GM12878 (cell line): Measurements from ENCODE around the gene MVK. TPM values are rescaled to one million over a fixed set of nuclear protein-coding genes. Genes with fewer than 3 reads are reported as not detected.

ENCODE experiments used
- ATAC-seq: fragments of 200-7000 bp; cut with Tn5 transposase; 3 replicates; pipeline ENCODE4 v1.9.1; 2020; ENCODE audit warnings: mild to moderate bottlenecking, moderate library complexity
- BruUV-seq: library from RNA; stranded (reverse); fragments of 400-500 nt; replicated peaks from 2 replicates; lab custom pipeline; 2021; lab: Mats Ljungman, UMichigan
- CTCF ChIA-PET: fragments of 300-600 bp; sonication (Branson Sonifier 250); formaldehyde crosslinking; extraction: SDS; loops from one replicate; lab custom pipeline; 2021; ENCODE audit warnings: inconsistent platforms; lab: Yijun Ruan, JAX
- POLR2A ChIA-PET: fragments of 350-600 bp; formaldehyde crosslinking; extraction: SDS; loops from one replicate; lab custom pipeline; 2021; ENCODE audit warnings: inconsistent platforms; lab: Charles Lee
- RAD21 ChIA-PET: fragments of 300-600 bp; sonication (Branson Sonifier 250); formaldehyde crosslinking; loops from one replicate; lab custom pipeline; 2023; ENCODE audit warnings: antibody characterized with exemption; ENCODE audit not compliant: unreplicated experiment; lab: Charles Lee
- SMC1A ChIA-PET: fragments of 300-600 bp; sonication (Branson Sonifier 250); formaldehyde crosslinking; loops from one replicate; lab custom pipeline; 2023; ENCODE audit not compliant: unreplicated experiment, uncharacterized antibody; lab: Charles Lee
- DNase-seq: peaks from one replicate; pipeline ENCODE4 v3.0.0-alpha.2; 2011; ENCODE audit warnings: low read depth, low spot score
- FAIRE-seq: peaks from 3 replicates; lab custom pipeline; 2011; peaks lifted over from hg19 to GRCh38; lab: Jason Lieb, UNC
- H2AFZ ChIP-seq: 2 replicates; pipeline ENCODE4 v1.6.0; 2011; ENCODE audit warnings: low read depth, low read length, control low read depth; ENCODE audit not compliant: control insufficient read depth
- H3K27ac ChIP-seq: 2 replicates; pipeline ENCODE4 v1.5.1; 2011; ENCODE audit warnings: control low read depth; ENCODE audit not compliant: control insufficient read depth, insufficient read depth
- H3K27me3 ChIP-seq, 2 experiments: replicated peaks in 1 of 2; 2 replicates each; pipeline versions ENCODE4 v1.6.0 to v1.6.1; 2011; ENCODE audit warnings: low read length in 1 of 2; ENCODE audit not compliant: control insufficient read depth in 2 of 2, insufficient read depth in 2 of 2
- H3K36me3 ChIP-seq, 2 experiments: 2 replicates each; pipeline ENCODE4 v1.5.1; 2011; ENCODE audit warnings: low read length in 1 of 2; ENCODE audit not compliant: control insufficient read depth in 2 of 2, insufficient read depth in 2 of 2
- H3K4me1 ChIP-seq: 2 replicates; pipeline ENCODE4 v1.6.1; 2011; ENCODE audit warnings: mild to moderate bottlenecking, low read length, moderate library complexity, mixed read lengths; ENCODE audit not compliant: control insufficient read depth, insufficient read depth
- H3K4me2 ChIP-seq: 2 replicates; pipeline ENCODE4 v1.6.0; 2011; ENCODE audit warnings: control low read depth; ENCODE audit not compliant: control insufficient read depth, insufficient read depth
- H3K4me3 ChIP-seq: fragments of 200-600 bp; sonication (generic); 2 replicates; pipeline ENCODE4 v1.5.1; 2016
- H3K79me2 ChIP-seq: 2 replicates; pipeline ENCODE4 v1.6.0; 2011; ENCODE audit warnings: low read length; ENCODE audit not compliant: control insufficient read depth, insufficient read depth
- H3K9ac ChIP-seq: 2 replicates; pipeline ENCODE4 v1.8.0; 2011; ENCODE audit warnings: low read length, control low read depth, mixed read lengths; ENCODE audit not compliant: control insufficient read depth, insufficient read depth
- H3K9me3 ChIP-seq: replicated peaks from 3 replicates; pipeline ENCODE4 v1.5.1; 2011; ENCODE audit warnings: mild to moderate bottlenecking, low read length; ENCODE audit not compliant: control insufficient read depth, insufficient read depth
- H4K20me1 ChIP-seq: 2 replicates; pipeline ENCODE4 v1.6.0; 2011; ENCODE audit not compliant: control insufficient read depth, insufficient read depth
- EGR1 ChIP-seq, 2 experiments: IDR thresholded peaks; 1 replicate in 1 of 2; 2 replicates in 1 of 2; pipeline ENCODE4 v1.6.1; 2011 to 2012; ENCODE audit warnings: low read depth in 2 of 2, low read length in 2 of 2, borderline replicate concordance in 1 of 2, mild to moderate bottlenecking in 1 of 2, moderate library complexity in 1 of 2
- EZH2 ChIP-seq: IDR thresholded peaks from 2 replicates; pipeline ENCODE4 v1.6.1; 2012; ENCODE audit warnings: low read depth, mild to moderate bottlenecking, control low read depth, inconsistent platforms, low read length, borderline replicate concordance; ENCODE audit not compliant: control insufficient read depth
- HDGF ChIP-seq: fragments of 450-650 bp; IDR thresholded peaks from 2 replicates; pipeline ENCODE4 v1.6.1; 2016; ENCODE audit warnings: antibody characterized with exemption
- IRF4 ChIP-seq: IDR thresholded peaks from 2 replicates; pipeline ENCODE4 v1.6.1; 2011; ENCODE audit warnings: low read depth, low read length
- MYC ChIP-seq: IDR thresholded peaks from 2 replicates; pipeline ENCODE4 v1.6.1; 2011; ENCODE audit warnings: mild to moderate bottlenecking, low read length, moderate library complexity, inconsistent platforms; ENCODE audit not compliant: insufficient read depth, insufficient replicate concordance, insufficient read length, severe bottlenecking
- RBBP5 ChIP-seq: fragments of 200-600 bp; sonication (generic); conservative IDR thresholded peaks from 2 replicates; pipeline ENCODE4 v1.6.1; 2016
- RELA ChIP-seq: fragments of 450-650 bp; IDR thresholded peaks from 2 replicates; pipeline ENCODE4 v1.8.0; 2014; ENCODE audit warnings: borderline replicate concordance; ENCODE audit not compliant: partially characterized antibody
- SMC3 ChIP-seq: IDR thresholded peaks from 2 replicates; pipeline ENCODE4 v1.6.1; 2011; ENCODE audit warnings: low read length, improper control_type of control experiment, borderline replicate concordance
- STAT1 ChIP-seq: fragments of 450-650 bp; conservative IDR thresholded peaks from 2 replicates; pipeline ENCODE4 v1.6.1; 2014; ENCODE audit warnings: antibody characterized with exemption, mild to moderate bottlenecking
- USF1 ChIP-seq: IDR thresholded peaks from 2 replicates; pipeline ENCODE4 v1.6.1; 2011; ENCODE audit warnings: borderline replicate concordance, low read depth, mild to moderate bottlenecking, moderate library complexity, mixed read lengths, low read length; ENCODE audit not compliant: insufficient read depth; ENCODE audit errors: extremely low read length
- YBX1 ChIP-seq: fragments of 450-650 bp; IDR thresholded peaks from 2 replicates; pipeline ENCODE4 v1.6.1; 2016; ENCODE audit warnings: antibody characterized with exemption
- ZNF217 ChIP-seq: fragments of 450-650 bp; IDR thresholded peaks from 2 replicates; pipeline ENCODE4 v1.6.1; 2017; ENCODE audit warnings: antibody characterized with exemption, mild to moderate bottlenecking
- ZNF274 ChIP-seq: IDR thresholded peaks from one replicate; pipeline ENCODE4 v1.8.0; 2011; ENCODE audit not compliant: insufficient read length, insufficient read depth
- ZSCAN29 ChIP-seq: fragments of 450-650 bp; IDR thresholded peaks from 2 replicates; pipeline ENCODE4 v1.6.1; 2017; ENCODE audit warnings: mild to moderate bottlenecking, moderate library complexity
- WGBS: methylation state at CpG from one replicate; pipeline ENCODE4 v1.1.6; 2016; ENCODE audit warnings: low lambda C conversion rate; ENCODE audit not compliant: insufficient replicate concordance, insufficient coverage; ENCODE audit errors: missing lambda C conversion rate; 5-methylcytosine and 5-hydroxymethylcytosine counted together
- in situ Hi-C: fragments of 300-500 bp; cut with MboI; formaldehyde crosslinking; loops from 9 replicates; pipeline ENCODE4 v1.14.3; 2018; ENCODE audit warnings: mixed read lengths
- intact Hi-C: fragments of 100-400 bp; cut with micrococcal nuclease; formaldehyde crosslinking; loops from one replicate; pipeline ENCODE4 v1.14.2; 2022; ENCODE audit not compliant: unreplicated experiment
- polyA plus RNA-seq, 11 experiments: library from polyadenylated mRNA; depleted of rRNA in 4 of 11; unstranded in 6 of 11; stranded (reverse) in 5 of 11; fragments of >200 nt; fragmentation: Nextera tagmentation in 4 of 11; fragmentation: Illumina TruSeq in 1 of 11; extraction: Ambion mirVana in 4 of 11; extraction: Trizol in 1 of 11; gene quantifications; 1 replicate in 1 of 11; 2 replicates in 10 of 11; pipeline versions ENCODE4 v1.2.1 to v1.2.3, GENCODE V29; 2011 to 2016; ENCODE audit warnings: inconsistent platforms in 2 of 11, missing spikeins in 2 of 11, low read depth in 1 of 11
- total RNA-seq, 4 experiments: library from RNA; depleted of rRNA in 3 of 4; stranded (reverse); fragments of >200 nt in 3 of 4; fragmentation: Illumina TruSeq in 1 of 4; extraction: Trizol in 1 of 4; gene quantifications; 2 replicates each; pipeline versions ENCODE4 v1.2.1 to v1.2.3, GENCODE V29; 2013 to 2021

MVK gene
- total and polyA plus RNA-seq, 10 of the 15 experiments (the other 5 are each of a cell fraction or from before 2014, with no cell fraction given): 0.24 to 46.7 (median 31.9) TPM

- Histone ChIP-seq H4K20me1 (no peaks in the 10 kb centered on the region), H3K79me2 (no peaks in the 10 kb centered on the region), H3K4me3 (no peak overlapping the region), H3K27ac (no peak overlapping the region), H2AFZ (no peak overlapping the region), H3K9ac (no peak overlapping the region), H3K36me3 (no peaks in the 10 kb centered on the region), H3K27me3 (no peaks in the 10 kb centered on the region), H3K4me2 (no peak overlapping the region), H3K4me1 (no peaks in the 10 kb centered on the region), H3K9me3 (no peaks in the 10 kb centered on the region)
- ATAC-seq: no peak
- POLR2A ChIA-PET: no interaction called here
- in situ Hi-C loops (no loop called here), intact Hi-C loops (no loop called here)
- no peak for TF ChIP-seq RBBP5
- no peak for TF ChIP-seq IRF4
- TF ChIP-seq MYC: no peak
- no peak for TF ChIP-seq ZNF274
- no peak for TF ChIP-seq EZH2
- no peak for TF ChIP-seq SMC3
- no peak for TF ChIP-seq HDGF
- TF ChIP-seq YBX1: no peak
- TF ChIP-seq RELA: no peak
- TF ChIP-seq ZNF217: no peak
- TF ChIP-seq USF1: no peak
- no peak for TF ChIP-seq EGR1 (IDR thresholded peaks at IDR 0.05; ENCODE audit: borderline replicate concordance in 1 of 2, low read depth in 2 of 2, low read length in 2 of 2)
- no peak for TF ChIP-seq ZSCAN29
- TF ChIP-seq STAT1: no peak
- BruUV-seq: no TSS peak
- 56% methylated on average over 4 of the region's 4 CpGs for WGBS
- SMC1A ChIA-PET: no interaction called here
- no peak for FAIRE-seq
- no peak for DNase-seq
- RAD21 ChIA-PET: no interaction called here
- CTCF ChIA-PET: no interaction called here
Observed at GRCh38 chr12:109548258-109548657, 25.3 kb upstream of the MVK start.
